G401 (cell line): ENCODE measurements around the gene ABHD8. TPM values are rescaled to one million over a fixed set of nuclear protein-coding genes. Genes with fewer than 3 reads are reported as not detected.
A peak's percentile ranks its signal among the peaks of the same experiment; 100 is the strongest.
"Not testable (repeated sequence)": the region's sequence is repeated elsewhere in the genome, so short reads cannot be mapped to it uniquely, and the experiment has no call there.

Experiments
- DNase-seq: peaks from one replicate; pipeline ENCODE4 v3.0.0-alpha.2; 2015; ENCODE audit warnings: low spot score
- in situ Hi-C: cut with HindIII; loops from 2 replicates; pipeline ENCODE4 v1.10.0; 2016; ENCODE audit warnings: low sequenced_read_pairs, mixed read lengths
- total RNA-seq: library from RNA; depleted of rRNA; stranded (reverse); fragments of >200 nt; shearing (Covaris generic); gene quantifications from 2 replicates; pipeline ENCODE4 v1.2.3, GENCODE V29; 2014

The ABHD8 gene
- total RNA-seq, 1 experiment from 2014 or later = 60.6 TPM

GRCh38 chr19:17281391-17282304 is 21.6 kb downstream of the ABHD8 start, which contains the start of gene ANKLE1:
Gene ANKLE1 (plus strand): TSS chr19:17281901. CDS start chr19:17281921, 20 bp downstream.
- in situ Hi-C loops = no loop called here
- no peak for DNase-seq

- in situ Hi-C loops = no loop called here
- no peak for DNase-seq
Observed at GRCh38 chr19:17279436-17279835, 23.8 kb downstream of the ABHD8 start.

DNA sequence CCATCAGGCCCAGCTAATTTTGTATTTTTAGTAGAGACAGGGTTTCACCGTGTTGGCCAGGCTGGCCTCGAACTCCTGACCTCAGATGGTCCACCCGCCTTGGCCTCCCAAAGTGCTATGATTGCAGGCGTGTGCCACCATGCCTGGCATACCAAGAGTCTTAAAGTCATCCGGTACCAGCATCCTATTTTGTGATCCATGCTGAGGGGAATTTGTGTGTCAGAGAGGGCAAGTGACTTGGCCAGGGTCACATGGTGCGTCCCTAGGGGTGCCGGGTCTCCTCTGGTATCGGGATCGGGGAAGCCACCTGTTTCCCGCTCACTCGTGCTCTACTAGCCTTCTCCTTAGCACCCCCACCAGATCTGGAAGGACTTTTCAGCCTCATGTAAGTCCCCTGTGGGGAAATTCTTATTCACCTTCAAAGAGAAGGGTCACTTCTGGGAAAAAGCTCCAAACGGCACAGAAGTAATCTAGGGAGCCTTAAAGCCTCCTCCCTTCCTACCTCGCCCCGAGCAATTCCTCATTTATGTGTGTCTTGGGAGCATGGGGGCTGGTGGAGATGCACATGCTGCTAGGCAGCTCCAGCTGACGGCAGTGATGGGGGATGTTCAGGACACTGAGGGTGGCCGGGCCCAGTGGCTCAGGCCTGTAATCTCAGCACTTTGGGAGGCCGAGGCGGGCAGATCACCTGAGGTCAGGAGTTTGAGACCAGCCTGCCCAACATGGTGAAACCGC is 27.6 kb downstream of the ABHD8 start:
- in situ Hi-C loops = no loop called here
- DNase-seq = no peak

DNA sequence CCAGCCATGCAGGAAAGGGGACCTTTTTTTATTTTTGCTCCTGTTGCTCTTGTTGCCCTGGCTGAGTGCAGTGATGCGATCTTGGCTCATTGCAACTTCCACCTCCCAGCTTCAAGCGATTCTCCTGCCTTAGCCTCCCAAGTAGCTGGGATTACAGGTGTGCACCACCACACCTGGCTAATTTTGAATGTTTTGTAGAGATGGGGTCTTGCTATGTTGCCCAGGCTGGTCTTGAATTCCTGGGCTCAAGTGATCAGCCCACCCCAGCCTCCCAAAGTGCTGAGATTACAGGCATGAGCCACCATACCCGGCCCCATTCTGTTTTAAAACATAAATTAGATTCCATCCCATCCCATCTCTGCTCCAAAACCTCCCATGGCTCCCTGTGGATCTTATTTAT is 28.3 kb downstream of the ABHD8 start:
- DNase-seq, in situ Hi-C loops: not testable (repeated sequence)

DNA sequence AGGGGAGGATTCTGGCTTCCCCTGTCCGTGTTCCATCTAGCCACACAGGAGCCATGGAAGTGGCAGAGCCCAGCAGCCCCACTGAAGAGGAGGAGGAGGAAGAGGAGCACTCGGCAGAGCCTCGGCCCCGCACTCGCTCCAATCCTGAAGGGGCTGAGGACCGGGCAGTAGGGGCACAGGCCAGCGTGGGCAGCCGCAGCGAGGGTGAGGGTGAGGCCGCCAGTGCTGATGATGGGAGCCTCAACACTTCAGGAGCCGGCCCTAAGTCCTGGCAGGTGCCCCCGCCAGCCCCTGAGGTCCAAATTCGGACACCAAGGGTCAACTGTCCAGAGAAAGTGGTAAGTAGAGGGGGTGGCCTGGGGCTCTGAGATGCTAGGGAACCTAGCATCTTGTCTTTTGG is 34.5 kb downstream of the ABHD8 start:
- in situ Hi-C loops = no loop called here
- no peak for DNase-seq

GRCh38 chr19:17266975-17267788 is 36.0 kb downstream of the ABHD8 start, which contains the start of gene BABAM1:
Gene BABAM1 (plus strand): TSS chr19:17267443. CDS start chr19:17268807, 1,364 bp downstream.
- DNase-seq = peak; percentile 100
- in situ Hi-C loops = no loop called here

- no peak for DNase-seq
- in situ Hi-C loops = no loop called here
Observed at GRCh38 chr19:17266589-17266974, 36.6 kb downstream of the ABHD8 start.

DNA sequence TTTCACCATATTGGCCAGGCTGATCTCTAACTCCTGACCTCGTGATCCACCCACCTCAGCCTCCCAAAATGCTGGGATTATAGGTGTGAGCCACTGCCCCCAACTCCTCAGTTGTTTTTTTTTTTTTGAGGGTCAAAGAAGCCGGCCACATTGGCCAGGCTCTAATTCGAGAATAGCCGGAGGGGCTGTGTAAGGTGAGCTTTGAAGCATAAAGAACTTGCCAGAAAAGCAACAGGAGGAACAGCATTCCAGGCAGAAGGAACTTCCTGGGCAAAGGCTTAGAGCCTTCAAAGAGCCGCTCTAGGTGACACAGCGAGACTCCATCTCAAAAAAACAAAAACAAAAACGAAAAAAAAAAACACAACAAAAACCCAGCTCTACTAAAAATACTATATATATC is 37.2 kb downstream of the ABHD8 start:
- in situ Hi-C loops = no loop called here

DNA sequence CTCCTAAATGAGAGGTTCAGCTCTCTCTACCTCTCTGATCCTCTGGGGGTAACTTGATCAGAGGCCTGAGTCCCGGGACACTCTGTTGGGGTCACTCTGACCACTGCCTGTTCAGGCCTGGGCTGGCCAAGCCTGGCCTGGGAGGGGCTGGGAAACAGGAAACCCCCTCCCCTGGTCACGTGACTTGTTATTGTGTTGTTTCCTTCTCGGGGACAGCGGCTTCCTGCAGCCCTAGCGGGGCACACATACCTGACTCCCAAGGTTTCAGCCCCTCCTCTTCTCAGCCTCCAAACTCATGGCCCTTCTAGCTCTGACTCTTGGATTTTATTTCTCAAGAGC is 38.6 kb downstream of the ABHD8 start, which contains the start of gene USHBP1:
TSS of gene USHBP1 (minus strand) at position 105 of the 339 bp plus-strand sequence. CDS start 446 bp downstream, outside the sequence.
- in situ Hi-C loops = no loop called here
- no peak for DNase-seq

More for the DNA sequence above, 37.2 kb downstream of the ABHD8 start:
- DNase-seq = no peak

- no peak for DNase-seq
- in situ Hi-C loops = no loop called here
Observed at GRCh38 chr19:17263712-17264640, 39.2 kb downstream of the ABHD8 start.

DNA sequence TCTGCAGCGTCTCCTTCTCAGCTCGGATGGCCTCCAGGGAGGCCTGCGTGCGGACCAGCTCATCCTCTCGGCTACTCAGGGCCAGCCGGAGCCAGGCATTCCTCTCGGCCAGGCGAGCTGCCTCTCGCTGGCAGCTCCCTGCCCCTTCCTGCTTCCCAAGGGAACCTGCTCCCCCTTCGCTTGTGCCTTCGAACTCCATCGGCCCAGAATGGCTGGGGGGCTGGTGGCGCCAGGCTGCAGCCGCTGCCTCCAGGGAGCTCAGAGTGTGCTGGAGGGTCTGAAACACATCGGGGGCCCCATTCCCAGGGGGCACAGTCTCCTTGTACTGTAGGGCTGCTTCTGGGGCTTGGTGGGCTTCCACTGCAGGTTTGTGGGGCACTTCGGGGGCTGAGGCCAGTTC is 40.7 kb downstream of the ABHD8 start:
- DNase-seq = no peak
- in situ Hi-C loops = no loop called here

DNA sequence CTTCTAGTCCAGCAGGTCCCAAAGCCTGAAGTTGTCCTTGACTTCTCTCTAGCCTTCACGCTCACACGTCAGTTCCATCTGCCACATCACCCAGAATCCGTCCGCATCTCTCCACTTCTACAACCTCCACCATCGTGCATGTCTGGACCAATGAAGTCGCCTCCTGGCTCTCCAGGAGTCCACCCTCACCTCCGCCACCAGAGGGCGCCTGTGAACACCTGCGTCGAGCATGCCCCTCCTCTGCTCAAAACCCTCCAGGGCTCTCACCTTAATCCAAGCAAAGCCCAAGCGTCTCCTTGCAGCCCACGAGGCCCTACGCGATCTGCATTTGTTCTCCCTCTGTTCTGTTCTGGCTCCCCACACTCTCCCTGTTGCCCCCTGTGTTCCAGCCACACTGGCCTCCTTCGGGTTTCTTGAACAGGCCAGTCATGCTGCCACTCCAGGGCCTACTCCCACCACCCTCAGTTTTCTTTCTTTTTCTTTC is 42.3 kb downstream of the ABHD8 start:
- in situ Hi-C loops = no loop called here
- peak; percentile 63 for DNase-seq

GRCh38 chr19:17259934-17260333 is 43.3 kb downstream of the ABHD8 start:
- in situ Hi-C loops = no loop called here
- DNase-seq = no peak

DNA sequence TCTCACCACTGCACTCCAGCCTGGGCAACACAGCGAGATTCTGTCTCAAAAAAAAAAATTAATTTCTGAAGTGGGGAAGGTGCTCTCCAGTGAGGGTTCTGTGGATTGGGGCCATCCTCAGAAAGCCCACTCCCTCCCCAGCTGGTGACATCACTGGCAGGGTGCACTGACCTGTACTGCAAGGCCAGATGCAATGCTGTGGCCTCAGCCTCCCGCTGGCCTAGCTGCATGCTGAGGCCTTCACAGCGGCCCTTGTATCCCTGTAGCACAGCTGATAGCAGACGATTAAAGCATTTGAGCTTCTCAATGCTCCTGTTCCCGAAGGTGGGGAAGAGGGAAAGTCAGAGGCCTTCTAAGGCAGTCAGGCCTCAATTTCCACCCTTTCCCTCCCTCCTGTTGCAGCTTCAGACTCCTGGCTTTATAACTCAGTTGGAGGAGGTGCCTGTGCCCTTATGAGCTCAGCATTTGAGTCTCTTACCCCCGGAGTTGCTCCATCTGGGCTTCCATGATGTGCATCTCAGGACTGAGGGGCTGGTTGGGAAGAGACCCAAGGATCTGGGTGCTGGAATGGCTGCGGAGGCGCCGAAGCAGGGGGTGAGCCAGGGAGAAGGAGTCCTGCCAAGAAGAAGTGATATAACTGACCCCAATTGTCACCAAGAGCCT is 44.0 kb downstream of the ABHD8 start:
- in situ Hi-C loops = no loop called here
- no peak for DNase-seq

- in situ Hi-C loops = no loop called here
- DNase-seq = no peak
Observed at GRCh38 chr19:17256130-17256529, 47.1 kb downstream of the ABHD8 start.

- DNase-seq = no peak
Observed at GRCh38 chr19:17255150-17255621, 48.0 kb downstream of the ABHD8 start.

GRCh38 chr19:17254636-17255035 is 48.6 kb downstream of the ABHD8 start:
- DNase-seq = no peak
- in situ Hi-C loops = no loop called here

More at GRCh38 chr19:17255150-17255621, 48.0 kb downstream of the ABHD8 start:
- in situ Hi-C loops = no loop called here
